Hepatocyte (in vitro differentiated cells): ENCODE results near the gene KCNQ1.

Experiments used
- CTCF ChIP-seq: fragments of 200-600 bp; sonication (generic); IDR thresholded peaks from 2 replicates; pipeline ENCODE4 v1.5.1; 2016; ENCODE audit warnings: antibody characterized with exemption, mild to moderate bottlenecking; ENCODE audit not compliant: poor library complexity
- EZH2phosphoT487 ChIP-seq: fragments of 200-600 bp; sonication (generic); IDR thresholded peaks from one replicate; pipeline ENCODE4 v1.6.1; 2018; ENCODE audit warnings: antibody characterized with exemption, mild to moderate bottlenecking, low read depth, moderate library complexity; ENCODE audit not compliant: unreplicated experiment, severe bottlenecking

DNA sequence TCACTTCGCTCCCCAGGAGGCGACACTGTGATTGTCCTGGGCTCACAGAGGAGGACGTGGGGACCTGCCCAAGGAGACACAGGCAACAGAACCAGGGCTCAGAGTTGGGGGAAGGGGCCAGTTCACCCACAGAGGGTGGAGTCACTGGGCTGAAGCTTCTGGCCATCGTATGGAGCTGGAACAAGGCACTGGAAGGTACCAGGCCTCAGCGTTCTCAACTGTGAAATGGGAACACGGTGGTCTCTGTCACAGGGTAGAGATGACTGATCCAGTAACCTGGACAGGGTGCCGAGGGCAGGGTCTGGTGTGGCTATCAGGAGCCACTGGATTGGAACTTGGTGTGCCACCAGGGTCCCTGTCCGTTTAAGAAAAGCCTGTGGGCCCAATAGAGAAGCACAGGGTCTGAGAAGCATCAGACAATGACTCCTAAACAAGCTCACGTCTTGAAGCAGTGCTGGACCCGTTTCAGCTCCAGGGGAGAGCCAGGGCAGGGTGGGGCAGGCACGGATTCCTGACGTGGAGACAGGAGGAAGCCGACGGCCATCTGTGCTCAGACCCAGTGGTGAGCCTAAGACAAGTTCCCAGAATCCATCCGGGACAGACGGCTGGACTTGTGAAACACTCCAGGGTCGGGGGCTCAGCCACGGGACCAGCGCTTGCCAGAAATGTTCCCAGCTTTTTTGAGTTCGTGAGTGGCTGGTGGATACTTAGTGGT, 280.0 kb downstream of the KCNQ1 start:
- no peak for TF ChIP-seq EZH2phosphoT487
- no peak for TF ChIP-seq CTCF
